CD4-positive, alpha-beta T cell treated with Interleukin-1 beta for 1 hour (primary cell): ENCODE data around the gene ZYX.
"Not testable (repeated sequence)": the region's sequence is repeated elsewhere in the genome, so short reads cannot be mapped to it uniquely, and the experiment has no call there.

ENCODE experiments used
- DNase-seq, 2 donors: peaks; one replicate each; pipeline ENCODE4 v3.0.0-alpha.2; 2020 to 2022

ZYX gene

GRCh38 chr7:143384661-143385631 lies 3.8 kb downstream of the ZYX start:
- DNase-seq, result no peak

DNA sequence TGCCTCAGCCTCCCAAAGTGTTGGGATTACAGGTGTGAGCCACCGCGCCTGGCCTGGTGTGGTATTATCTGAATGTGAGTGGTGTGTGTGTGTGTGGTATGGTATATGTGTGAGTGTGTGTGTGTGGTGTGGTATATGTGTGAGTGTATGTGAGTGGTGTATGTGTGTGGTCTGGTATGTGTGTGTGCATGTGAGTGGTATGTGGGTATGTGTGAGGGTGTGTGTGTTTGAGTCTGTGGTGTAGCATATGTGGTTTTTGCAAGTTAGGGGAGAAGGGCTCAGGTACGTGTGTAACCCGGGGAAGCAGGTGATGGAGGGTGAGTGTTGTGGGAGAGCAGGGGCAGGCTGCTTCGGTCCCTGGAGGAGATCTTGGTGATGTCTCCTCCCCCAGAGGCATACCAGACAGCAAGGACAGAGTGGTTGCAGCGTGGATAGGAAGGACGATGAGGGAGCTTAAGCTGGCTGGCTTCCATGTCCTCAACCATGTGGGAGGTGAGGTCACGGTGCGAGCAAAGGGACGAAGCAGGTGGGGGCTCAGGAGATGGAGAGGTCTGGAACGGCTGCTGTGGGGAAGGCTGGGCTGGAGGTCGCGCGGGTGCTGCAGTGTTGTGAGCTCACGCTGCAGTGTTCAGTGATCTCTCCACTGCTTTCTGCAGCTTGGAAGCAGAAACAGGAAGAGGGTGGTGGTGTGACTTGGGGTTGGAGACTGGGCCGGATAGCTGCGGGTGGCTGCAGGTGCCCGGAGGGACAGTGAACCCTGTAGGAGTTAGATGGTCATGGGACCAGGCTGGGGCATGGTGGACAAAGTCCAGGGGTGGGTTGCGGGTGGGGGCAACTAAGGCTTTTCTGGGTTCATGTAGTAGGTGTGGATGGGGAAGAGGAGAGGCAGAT lies 5.0 kb downstream of the ZYX start:
- peak; percentile 45 to 62 for DNase-seq

GRCh38 chr7:143387156-143387975 lies 6.2 kb downstream of the ZYX start:
- no peak for DNase-seq

DNA sequence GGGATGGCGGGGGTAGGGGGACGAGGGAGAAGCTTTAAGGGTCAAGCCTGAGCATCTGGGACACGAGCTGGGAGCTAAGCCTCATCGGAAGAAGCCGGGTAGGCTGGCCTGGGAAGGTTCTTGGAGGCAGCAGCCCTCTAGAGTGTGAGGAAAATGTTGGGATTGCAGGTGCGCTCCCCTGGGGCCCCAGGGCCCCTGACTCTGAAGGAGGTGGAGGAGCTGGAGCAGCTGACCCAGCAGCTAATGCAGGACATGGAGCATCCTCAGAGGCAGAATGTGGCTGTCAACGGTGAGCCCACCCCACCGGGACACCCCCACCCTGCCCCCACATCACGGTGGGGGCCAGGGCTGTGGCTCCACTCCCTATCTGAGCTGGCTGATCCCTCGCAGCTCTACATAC lies 6.9 kb downstream of the ZYX start:
- no peak for DNase-seq

DNA sequence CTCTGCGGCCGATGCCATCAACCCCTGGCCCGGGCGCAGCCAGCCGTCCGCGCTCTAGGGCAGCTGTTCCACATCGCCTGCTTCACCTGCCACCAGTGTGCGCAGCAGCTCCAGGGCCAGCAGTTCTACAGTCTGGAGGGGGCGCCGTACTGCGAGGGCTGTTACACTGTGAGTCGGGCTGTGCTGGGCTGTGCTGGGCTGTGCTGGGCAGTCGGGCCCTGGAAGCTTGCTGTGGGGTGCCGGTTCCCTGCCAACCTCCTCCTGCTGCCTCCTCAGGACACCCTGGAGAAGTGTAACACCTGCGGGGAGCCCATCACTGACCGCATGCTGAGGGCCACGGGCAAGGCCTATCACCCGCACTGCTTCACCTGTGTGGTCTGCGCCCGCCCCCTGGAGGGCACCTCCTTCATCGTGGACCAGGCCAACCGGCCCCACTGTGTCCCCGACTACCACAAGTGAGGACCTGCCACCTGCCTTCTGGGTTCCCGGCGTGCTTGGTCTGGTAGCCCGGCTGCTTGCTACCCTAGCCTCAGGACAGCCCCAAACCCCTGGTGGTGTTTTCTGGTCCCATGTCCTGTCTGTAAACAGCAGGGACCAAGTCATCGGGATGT lies 7.5 kb downstream of the ZYX start:
- DNase-seq, result no peak

DNA sequence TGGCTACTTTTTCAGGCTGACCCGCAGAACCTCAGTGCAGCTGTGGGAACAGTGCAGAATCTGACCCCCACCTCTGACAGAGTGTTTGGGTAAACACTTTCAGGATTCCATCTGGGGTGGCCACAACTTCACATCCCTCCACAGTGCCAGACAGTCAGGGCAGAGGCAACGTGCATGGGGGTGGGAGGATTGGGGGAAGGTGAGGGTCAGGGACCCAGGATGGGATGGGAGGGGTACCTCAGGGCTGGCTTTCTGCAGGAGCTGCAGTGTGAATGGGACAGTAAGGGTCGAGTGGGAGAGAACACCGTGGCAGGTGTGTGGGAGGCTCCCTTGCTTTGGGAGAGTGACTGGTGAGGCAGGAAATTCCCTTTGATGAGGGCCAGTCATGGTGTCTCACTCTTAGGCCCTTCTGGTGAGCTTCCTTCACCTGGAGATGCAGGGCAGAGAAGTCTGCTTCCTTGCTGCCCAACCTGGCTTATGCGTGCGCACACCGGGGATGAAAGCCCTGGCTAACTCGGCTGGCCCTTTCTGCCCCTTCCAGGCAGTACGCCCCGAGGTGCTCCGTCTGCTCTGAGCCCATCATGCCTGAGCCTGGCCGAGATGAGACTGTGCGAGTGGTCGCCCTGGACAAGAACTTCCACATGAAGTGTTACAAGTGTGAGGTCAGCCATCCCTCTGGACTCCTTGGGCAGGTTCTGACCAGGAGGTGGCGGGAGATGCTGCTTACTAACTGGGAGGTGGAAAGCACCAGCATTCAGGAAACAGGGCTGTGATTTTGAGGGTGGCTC lies 8.4 kb downstream of the ZYX start:
- DNase-seq, result no peak

DNA sequence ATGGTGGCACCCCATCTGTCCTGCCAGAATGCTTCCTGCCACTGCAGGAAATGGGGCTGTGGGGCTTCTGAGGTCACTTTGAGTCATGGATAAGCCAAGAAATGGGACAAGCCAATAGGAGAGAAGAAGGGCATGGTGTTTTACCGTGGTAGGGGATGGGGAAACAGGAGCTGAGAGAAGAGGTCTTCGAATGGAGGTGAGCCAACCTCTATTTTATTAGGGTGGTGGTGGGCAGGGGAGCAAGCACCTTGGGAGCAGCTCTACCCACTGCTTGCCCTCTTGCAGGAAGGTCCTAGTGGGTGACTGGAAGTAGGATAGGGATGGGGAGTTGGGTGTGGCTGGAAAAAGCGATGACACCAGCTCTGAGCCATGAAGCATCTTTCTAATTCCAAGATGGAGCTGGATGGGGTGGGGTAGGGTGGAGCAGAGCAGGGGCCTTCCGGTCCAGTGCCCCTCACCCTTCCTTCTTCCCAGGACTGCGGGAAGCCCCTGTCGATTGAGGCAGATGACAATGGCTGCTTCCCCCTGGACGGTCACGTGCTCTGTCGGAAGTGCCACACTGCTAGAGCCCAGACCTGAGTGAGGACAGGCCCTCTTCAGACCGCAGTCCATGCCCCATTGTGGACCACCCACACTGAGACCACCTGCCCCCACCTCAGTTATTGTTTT lies 9.1 kb downstream of the ZYX start:
- no peak for DNase-seq

DNA sequence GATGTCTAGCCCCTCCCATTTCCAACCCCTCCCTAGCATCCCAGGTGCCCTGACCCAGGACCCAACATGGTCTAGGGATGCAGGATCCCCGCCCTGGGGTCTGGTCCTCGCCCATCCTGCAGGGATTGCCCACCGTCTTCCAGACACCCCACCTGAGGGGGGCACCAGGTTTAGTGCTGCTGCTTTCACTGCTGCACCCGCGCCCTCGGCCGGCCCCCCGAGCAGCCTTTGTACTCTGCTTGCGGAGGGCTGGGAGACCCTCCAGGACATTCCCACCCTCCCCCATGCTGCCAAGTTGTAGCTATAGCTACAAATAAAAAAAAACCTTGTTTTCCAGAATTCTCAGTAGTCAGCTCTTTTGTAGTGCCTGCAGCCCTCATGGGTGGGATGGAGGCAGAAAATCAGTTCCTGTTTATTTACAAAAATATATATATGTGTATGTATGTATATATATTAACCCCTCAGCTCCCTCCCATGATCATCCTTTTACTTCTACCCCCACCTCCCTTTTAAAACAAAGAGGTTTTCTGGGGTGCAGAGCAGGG lies 9.7 kb downstream of the ZYX start:
- no peak for DNase-seq

DNA sequence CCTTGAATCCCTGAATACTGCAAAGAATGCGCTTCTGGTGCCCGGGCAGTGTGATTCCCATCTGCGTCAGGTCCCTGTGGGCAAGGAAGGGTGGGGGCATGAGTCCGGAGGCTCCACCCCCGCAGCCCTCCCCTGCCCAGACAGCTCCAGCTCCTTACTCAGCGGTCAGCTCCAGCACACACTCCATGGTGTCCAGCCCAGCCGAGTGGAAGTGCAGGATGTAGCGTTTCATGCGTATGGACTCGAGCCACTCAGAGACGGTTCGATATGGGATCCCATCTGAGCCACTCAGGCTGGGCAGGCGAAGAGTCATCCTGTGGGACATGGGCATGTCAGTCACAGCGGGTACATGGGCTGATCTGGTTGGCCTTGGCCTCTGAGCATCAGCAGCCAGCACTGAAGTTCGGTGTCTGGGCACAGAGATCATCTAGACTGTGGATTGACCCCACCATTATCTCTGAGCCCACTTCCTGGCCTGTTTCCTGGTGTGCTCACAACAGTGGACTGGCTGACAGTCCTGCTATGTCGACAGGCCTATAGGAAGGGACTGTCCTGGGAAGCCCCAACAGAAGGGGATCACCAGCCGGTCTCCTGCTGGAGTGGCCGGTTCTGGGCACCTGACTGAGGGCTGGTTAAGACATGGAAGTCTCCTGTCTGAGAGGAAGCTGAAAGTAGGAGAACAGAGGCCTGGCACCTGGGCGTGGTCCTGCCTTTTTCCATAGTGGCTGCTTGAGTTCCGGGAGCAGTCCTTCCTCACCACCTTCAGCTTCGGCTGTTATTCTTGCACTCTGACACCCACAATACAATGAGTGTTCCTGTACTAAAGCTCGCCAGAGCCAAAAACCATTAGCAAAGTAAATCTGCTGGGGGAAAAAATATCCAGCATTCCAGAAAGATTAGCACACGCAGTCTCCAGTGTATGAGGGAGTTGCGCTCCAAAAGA lies 10.6 kb downstream of the ZYX start:
- no peak for DNase-seq

DNA sequence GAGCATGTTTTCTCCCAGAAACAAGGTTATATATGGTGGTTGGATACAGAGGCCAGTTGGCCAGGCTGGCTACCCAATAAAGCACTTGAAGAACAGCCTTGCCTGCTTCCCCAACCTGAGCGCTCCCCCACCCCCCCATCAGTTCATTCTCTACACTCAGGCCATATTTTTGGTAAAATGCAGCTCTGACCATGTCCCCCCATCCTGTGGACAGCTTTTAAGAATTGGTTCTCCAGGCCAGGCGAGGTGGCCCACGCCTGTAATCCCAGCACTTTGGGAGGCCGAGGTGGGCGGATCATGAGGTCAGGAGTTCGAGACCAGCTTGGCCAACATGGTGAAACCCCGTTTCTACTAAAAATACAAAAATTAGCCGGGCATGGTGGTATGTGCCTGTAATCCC lies 11.3 kb downstream of the ZYX start:
- not testable (repeated sequence) for DNase-seq

DNA sequence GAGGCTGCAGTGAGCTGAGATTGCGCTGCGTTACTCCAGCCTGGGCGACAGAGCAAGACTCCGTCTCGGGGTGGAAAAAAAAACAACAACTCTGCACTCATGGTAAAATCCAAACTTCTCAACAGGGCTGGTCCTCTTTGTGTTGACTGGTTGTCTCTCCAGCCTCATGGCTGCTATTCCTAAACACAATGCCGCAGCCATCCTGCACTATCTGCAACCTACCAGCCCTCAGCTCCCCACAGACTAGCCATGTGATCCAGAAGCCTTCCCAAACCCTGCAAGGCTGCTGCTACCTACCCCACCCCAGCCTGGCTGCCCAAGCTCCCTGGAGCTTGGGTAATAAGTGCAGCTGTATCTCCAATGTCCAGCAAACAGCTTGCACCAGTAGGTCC lies 11.7 kb downstream of the ZYX start:
- DNase-seq, result no peak

- DNase-seq, result no peak
Measured at GRCh38 chr7:143393267-143394041, 12.3 kb downstream of the ZYX start.

- DNase-seq, result no peak
Measured at GRCh38 chr7:143394068-143394467, 12.9 kb downstream of the ZYX start.

DNA sequence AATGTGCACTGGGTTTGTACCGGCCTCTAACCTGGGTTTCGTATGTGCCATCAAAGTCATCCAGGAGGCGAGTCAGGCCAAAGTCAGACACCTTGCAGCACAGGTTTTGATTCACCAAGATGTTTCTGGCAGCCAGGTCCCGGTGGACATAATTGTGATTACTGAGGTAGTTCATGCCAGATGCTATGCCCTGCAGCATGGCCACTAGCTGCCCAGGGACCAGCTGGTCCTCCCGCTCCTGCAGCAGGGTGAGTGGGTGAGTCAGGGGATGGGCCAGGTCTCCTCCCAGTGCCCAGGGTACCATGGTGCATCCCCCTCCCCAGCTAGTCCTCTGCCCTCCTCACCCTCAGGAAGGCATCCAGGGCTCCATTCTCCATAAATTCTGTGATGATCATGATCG lies 13.6 kb downstream of the ZYX start:
- no peak for DNase-seq

DNA sequence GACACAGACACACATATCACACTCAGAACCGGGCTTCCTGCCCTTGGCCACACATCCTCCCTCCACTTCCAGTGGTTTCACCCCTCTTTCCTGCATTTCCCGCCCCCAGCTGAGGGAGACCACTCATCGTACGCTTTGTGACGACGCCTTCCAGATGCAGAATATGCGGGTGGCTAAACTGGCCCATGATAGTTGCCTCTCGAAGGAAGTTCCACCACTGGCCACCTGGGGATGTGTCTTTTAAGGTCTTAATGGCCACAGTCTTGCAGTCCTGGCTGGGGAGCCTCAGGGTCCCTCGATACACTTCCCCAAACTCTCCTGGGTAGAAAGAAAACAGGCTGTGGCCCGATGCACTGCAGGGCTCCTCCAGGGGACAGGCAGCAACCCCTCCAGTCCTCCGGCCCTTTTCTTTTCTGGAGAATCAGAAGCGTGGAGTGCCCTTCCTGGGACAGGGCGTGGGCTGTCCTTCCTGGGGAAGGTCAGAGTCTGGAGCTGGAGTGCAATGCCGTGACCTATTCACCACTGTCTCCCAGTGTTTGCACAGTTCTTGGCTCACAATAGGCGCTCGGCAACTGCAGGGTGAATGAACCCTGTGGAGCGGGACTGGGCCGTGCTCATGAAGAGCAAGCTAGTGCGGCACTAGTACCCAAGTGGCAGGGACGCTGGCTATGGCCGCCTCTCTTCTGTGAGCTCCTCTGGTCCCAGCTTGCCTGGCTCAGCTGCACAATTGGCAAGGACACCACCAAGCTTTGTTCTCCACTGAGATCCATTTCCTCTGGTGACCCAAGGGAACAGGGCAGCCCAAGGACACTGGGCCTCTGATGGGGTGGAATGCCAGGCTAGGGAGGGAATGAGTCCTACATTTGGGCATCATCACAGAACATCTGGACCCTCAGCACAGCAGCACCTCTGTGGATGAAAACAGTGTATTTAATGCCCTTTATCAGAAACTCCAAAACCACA lies 14.3 kb downstream of the ZYX start:
- DNase-seq, result no peak

DNA sequence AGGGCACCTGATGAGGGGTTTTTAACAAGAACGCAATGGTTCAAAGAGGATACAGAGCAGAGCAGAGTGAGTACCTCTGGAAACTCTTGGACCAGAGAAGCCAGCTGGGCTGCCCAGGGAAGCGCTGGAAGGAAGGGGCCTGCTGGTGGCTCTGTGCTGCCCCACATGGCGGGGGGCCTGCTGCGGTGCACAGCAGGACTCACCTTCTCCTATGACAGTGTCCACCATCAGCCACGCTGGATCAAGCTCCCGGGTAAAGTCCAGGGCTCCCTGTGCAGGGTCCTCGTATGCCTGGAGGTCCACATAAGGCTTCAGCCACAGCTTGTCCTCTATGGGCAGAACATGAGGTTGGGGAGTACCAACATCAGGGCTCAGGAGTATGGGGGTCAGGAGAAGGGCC lies 15.0 kb downstream of the ZYX start:
- DNase-seq, result no peak
